Tibial artery (tissue), 4 donors: ENCODE results near the gene TTC7B.

Experiments
- DNase-seq, 2 donors: peaks; one replicate each; pipeline ENCODE4 v3.0.0-alpha.2; 2019
- H3K27ac ChIP-seq, 2 donors: fragments of 200-600 bp; sonication (generic) in 1 of 2; 1 replicate in 1 of 2; 2 replicates in 1 of 2; pipeline ENCODE4 v1.5.1; 2018 to 2019; ENCODE audit warnings: mild to moderate bottlenecking in 1 of 2
- H3K27me3 ChIP-seq, 2 donors: fragments of 200-600 bp; sonication (generic) in 1 of 2; one replicate each; pipeline versions ENCODE4 v1.5.1 to v1.6.0; 2016 to 2019
- H3K36me3 ChIP-seq, 3 donors: fragments of 200-600 bp; sonication (generic) in 2 of 3; one replicate each; pipeline ENCODE4 v1.5.1; 2016 to 2019; ENCODE audit warnings: mild to moderate bottlenecking in 2 of 3
- H3K4me1 ChIP-seq, 4 donors: fragments of 200-600 bp; sonication (generic) in 2 of 4; 1 replicate in 3 of 4; 2 replicates in 1 of 4; pipeline ENCODE4 v1.5.1; 2016 to 2019
- H3K4me3 ChIP-seq, 2 donors: fragments of 200-600 bp; sonication (generic) in 1 of 2; 1 replicate in 1 of 2; 2 replicates in 1 of 2; pipeline ENCODE4 v1.5.1; 2018 to 2019; ENCODE audit warnings: mild to moderate bottlenecking in 2 of 2
- H3K9me3 ChIP-seq, 3 donors: fragments of 200-600 bp; sonication (generic) in 1 of 3; one replicate each; pipeline ENCODE4 v1.5.1; 2016 to 2019
- CTCF ChIP-seq, 2 experiments: fragments of 200-600 bp in 1 of 2; fragments of 450-650 bp in 1 of 2; IDR thresholded peaks; one replicate each; pipeline ENCODE4 v1.5.1; 2017 to 2019; ENCODE audit warnings: antibody characterized with exemption in 2 of 2, mild to moderate bottlenecking in 1 of 2, moderate library complexity in 1 of 2
- intact Hi-C: fragments of 100-400 bp; cut with DNase I; formaldehyde crosslinking; loops from one replicate; pipeline ENCODE4 v1.15.0; 2023; ENCODE audit warnings: low total_unique reads

TTC7B gene

GRCh38 chr14:90807060-90807459, 9.2 kb downstream of the TTC7B start:
- Histone ChIP-seq H3K36me3 (no peaks in the 10 kb centered on the region), H3K27me3 (no peaks in the 10 kb centered on the region), H3K27ac (no peak overlapping the region), H3K4me3 (no peak overlapping the region), H3K9me3 (no peaks in the 10 kb centered on the region), H3K4me1 (peaks cover 0 to 8% (median 2%) of the 10 kb centered on the region in 4 donors)
- DNase-seq: no peak
- intact Hi-C loops: no loop called here
- TF ChIP-seq CTCF (IDR thresholded peaks at IDR 0.05): no peak

GRCh38 chr14:90805662-90806540, 10.3 kb downstream of the TTC7B start:
- H3K36me3 ChIP-seq: no peaks in the 10 kb centered on the region
- no peak for DNase-seq
- H3K9me3 ChIP-seq: no peaks in the 10 kb centered on the region
- intact Hi-C loops: no loop called here
- H3K27me3 ChIP-seq: no peaks in the 10 kb centered on the region
- H3K4me1 ChIP-seq: peaks cover 0 to 8% (median 2%) of the 10 kb centered on the region in 4 donors
- H3K4me3 ChIP-seq: no peak overlapping the region
- H3K27ac ChIP-seq: no peak overlapping the region
- TF ChIP-seq CTCF (IDR thresholded peaks at IDR 0.05): no peak

- intact Hi-C loops: no loop called here
- Histone ChIP-seq H3K36me3 (no peaks in the 10 kb centered on the region), H3K27me3 (no peaks in the 10 kb centered on the region), H3K9me3 (no peaks in the 10 kb centered on the region), H3K4me3 (no peak overlapping the region), H3K27ac (no peak overlapping the region), H3K4me1 (peaks cover 0 to 8% (median 2%) of the 10 kb centered on the region in 4 donors)
- TF ChIP-seq CTCF (IDR thresholded peaks at IDR 0.05): no peak
- no peak for DNase-seq
Measured at GRCh38 chr14:90805084-90805391, 11.2 kb downstream of the TTC7B start.

- TF ChIP-seq CTCF (IDR thresholded peaks at IDR 0.05): no peak
- Histone ChIP-seq H3K36me3 (no peaks in the 10 kb centered on the region), H3K27me3 (no peaks in the 10 kb centered on the region), H3K27ac (no peak overlapping the region), H3K4me3 (no peak overlapping the region), H3K4me1 (peaks cover 0 to 8% (median 2%) of the 10 kb centered on the region in 4 donors), H3K9me3 (no peaks in the 10 kb centered on the region)
- intact Hi-C loops: no loop called here
- DNase-seq: no peak
Measured at GRCh38 chr14:90804292-90805083, 11.7 kb downstream of the TTC7B start.

GRCh38 chr14:90803249-90803648, 13.0 kb downstream of the TTC7B start:
- DNase-seq: no peak
- Histone ChIP-seq H3K27ac (no peak overlapping the region), H3K27me3 (no peaks in the 10 kb centered on the region), H3K4me1 (peaks cover 0 to 6% (median 2%) of the 10 kb centered on the region in 4 donors), H3K4me3 (no peak overlapping the region), H3K9me3 (no peaks in the 10 kb centered on the region), H3K36me3 (no peaks in the 10 kb centered on the region)
- intact Hi-C loops: no loop called here
- no peak for TF ChIP-seq CTCF (IDR thresholded peaks at IDR 0.05)
